K562 treated with DMSO at 1 percent for 48 hours (cell line): ENCODE results near the gene B3GAT3. TPM values are rescaled to one million over a fixed set of nuclear protein-coding genes. Genes with fewer than 3 reads are reported as not detected.

Experiments used
- total RNA-seq: library from RNA; unstranded; fragments of 300-600 nt; gene quantifications from 2 replicates; pipeline ENCODE4 v1.2.3, GENCODE V29; 2022; ENCODE audit warnings: low replicate concordance; ENCODE audit errors: extremely low read depth

Gene B3GAT3
- not detected in 2 replicates for total RNA-seq

GRCh38 chr11:62621567-62622470 lies at the start of gene B3GAT3:
Gene B3GAT3 (minus strand): TSS chr11:62621986. CDS start chr11:62621947, 39 bp downstream.

DNA sequence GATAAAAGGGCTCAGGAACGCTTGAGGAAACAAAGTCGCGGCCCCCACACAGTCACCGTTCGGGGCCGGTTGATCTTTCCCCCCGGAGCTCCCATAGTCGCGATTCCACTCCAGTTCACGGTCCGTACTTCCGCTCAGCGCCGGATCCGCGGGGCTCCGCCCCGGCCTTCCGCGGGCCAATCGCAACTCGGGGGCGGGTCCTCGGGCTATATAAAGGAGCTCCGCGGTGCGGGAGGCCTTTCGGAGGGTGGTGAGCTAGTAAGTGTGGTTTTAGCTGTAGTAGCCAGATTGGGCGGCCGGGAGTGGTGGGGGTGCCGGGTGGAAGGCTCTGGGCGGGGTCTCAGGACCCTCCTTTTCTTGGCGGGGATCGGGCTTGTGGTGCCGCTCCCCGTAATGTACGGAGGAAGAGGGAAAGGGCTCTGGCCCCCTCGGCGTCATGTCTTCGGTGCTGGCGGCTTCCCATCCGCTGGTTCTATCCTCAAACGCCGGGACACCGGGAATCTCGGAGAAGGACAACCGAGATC lies 43.4 kb upstream of the B3GAT3 start, which contains the start of the genes C11orf98 and CSKMT:
Gene C11orf98, minus strand, starts transcription at position 136 of the 524 bp plus-strand sequence. Its CDS starts 41 bp downstream, at position 95.
Gene CSKMT, plus strand, starts transcription at position 238 of the 524 bp plus-strand sequence. CDS start 568 bp downstream, outside the sequence.

GRCh38 chr11:62645946-62646824 lies 24.4 kb upstream of the B3GAT3 start, which contains the start of gene GANAB:
Gene GANAB (minus strand): TSS chr11:62646613. CDS start chr11:62646599, 14 bp downstream.

DNA sequence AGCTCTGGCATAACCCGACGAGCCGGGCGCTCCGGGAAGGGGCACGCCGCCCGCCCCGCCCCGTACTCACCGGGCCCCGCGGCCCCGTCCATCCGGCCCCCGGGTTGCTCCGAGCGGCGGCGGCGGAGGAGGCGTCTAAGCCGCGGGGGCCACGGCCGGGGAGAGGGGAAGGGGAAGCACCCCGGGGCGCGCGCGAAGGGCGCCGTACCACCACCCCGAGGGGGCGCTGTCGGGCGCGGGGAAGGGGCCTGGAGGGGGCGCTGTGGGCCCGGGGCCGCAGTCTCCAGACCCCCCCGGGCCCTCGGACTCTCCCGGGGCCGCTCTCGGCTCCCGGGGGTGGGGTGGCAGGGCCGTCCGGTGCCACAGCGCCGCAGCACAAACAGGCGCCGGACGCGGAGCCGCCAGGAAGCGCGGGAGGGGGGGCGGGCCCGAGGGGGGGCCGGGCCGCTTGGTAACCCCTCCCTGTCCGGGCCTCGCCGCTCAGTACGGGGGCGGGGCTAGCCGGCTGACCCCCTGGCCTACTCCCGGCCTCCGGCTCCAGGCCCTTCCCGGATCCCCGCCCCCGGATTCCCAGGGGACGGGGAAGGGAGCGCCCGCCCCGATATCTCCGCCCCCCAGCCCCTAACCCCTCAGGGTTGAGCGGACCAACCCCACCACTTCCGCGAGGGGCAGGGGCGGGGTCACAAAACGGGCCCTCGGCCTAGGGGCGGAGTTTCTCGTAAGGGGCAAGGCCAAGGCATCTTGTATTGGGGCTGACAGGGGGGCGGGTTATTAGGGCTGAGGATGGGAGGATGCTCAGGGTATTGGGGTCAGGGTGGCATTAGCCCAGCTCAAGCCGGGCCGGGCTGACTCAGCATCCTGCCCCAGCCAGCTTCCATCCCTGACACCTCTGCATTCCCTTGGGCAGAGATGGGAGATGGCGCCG lies 9.2 kb downstream of the B3GAT3 start, which contains the start of the genes EML3 and ROM1:
Gene EML3, minus strand, starts transcription at position 410 of the 925 bp plus-strand sequence. Its CDS starts 318 bp downstream, at position 92.
Gene ROM1, plus strand, starts transcription at position 892 of the 925 bp plus-strand sequence. Its CDS starts 25 bp downstream, at position 917.

DNA sequence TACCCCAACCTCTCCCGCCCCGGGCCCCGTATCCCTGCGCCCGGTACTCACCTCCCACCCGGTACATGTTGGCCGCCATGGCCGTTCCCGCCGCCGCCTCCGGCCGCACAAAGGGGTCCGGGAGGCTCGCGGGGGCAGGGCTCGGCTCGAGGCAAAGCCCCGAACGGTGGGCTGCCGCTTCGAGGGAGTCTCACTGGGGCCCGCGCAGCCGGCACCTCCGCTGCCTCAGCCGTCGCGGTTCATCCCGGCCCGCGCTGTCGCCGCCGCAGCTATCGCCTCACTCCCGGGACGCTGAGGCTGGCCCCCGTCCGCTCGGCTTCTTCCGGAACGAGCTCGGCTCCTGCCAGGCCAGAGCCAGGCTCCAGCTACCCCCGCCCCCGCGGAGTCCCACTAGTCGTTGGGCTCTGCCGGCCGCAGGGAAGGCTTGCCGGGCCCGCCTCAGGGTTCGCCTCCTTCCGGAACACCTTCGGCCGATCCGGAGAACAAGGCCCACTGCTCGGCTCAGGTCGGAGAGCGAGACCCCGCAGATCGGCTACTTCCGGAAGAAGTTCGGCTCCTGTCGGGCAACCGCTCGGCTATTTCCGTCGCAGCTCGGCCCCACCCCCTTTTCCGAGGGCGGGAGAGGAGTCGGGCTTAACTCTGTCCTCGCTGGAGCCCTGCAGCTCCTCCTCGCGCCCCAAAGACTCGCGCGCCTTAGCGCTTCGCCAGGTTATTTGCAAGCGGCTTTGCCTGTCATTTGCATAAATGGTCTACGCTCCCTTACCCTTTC lies 20.2 kb downstream of the B3GAT3 start, which contains the start of gene MTA2:
Gene MTA2, minus strand, starts transcription at position 494 of the 769 bp plus-strand sequence. Its CDS starts 415 bp downstream, at position 79.

DNA sequence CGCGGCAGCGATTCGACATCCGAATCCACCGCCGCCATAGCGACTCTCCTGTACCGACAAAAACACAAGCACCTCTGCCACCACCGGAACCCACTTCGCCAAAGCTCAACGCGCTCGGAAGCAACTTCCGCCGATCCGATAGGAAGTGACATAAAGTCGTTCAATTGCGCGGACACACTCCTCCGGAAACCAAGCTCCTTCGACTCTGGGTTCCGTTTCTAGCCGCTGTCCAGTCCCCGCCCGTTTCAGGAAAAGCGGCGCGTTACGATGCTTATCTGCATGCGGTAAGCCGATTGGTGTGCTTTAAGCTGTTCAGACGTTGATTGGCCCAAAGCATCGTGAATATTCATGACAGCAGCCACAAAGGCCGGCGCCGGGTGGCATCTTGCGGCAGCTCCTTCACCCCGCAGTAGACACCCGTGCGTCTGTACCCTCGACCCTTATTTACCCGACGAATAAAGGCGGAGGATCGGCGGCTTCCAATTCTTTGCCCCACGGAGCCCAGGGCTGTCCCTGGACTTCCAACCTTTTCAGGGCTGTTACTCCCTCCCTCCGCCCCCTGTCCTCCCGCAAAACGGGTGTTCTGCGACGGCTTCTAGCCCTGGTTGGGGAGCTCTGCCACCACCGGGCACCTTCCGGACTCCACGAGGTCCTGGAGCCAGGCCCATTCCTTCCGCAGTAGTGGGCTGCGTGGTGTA lies 30.2 kb downstream of the B3GAT3 start, which contains the start of gene TUT1:
Gene TUT1, minus strand, starts transcription at position 76 of the 698 bp plus-strand sequence. Its CDS starts 38 bp downstream, at position 38.

DNA sequence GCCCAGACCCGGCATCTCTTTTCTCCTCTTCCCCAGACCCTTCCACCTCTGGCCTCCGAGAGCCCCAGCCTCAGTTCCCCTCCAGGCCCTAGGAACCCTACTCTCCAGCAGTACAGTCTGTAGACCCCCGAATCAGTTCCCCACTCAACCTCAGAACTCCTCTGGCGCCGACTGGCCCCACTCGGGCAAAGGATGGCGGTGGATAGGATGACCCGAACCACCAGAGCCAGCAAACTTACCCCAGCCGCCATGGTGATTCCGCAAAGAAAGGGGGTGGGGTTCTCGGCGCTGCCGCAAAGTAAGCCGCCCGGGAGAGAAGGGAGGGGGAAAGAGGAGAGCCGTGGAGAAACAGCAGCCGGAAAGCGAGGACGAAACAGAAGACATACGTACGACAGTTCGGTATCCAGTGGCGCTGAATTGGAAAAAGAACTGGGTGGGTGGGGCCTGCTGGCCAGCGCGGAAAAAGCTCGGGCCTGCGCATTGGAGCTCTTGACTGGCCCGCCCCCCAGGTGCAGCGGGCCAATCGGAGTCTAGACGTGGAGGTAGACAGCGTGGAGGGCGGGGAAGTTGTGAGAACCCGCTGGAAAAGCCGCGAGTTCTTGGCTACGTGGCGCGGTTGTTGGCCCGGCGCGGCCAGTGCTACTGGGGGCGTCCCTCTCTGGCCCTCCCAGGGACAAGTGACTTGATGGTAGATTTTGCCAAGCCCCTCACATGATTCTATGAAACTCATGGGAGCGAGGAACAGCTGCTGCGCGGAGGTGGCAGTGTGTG lies 48.0 kb downstream of the B3GAT3 start, which contains the start of gene EEF1G:
Gene EEF1G, minus strand, starts transcription at position 300 of the 771 bp plus-strand sequence. Its CDS starts 49 bp downstream, at position 251.

Other genes with a start within 250 kb of the B3GAT3 start
- not detected in 2 replicates for gene SCGB1A1, start 203.0 kb downstream of the B3GAT3 start, total RNA-seq
- not detected in 2 replicates for gene AHNAK, start 75.2 kb downstream of the B3GAT3 start, total RNA-seq
- gene EEF1G, start 48.1 kb downstream of the B3GAT3 start, total RNA-seq, result 2,176 and 4,535 TPM in 2 replicates
- gene TUT1, start 30.5 kb downstream of the B3GAT3 start, total RNA-seq, result not detected in 2 replicates
- gene MTA2, start 20.1 kb downstream of the B3GAT3 start, total RNA-seq, result not detected in 2 replicates
- not detected in 2 replicates for gene EML3, start 9.2 kb downstream of the B3GAT3 start, total RNA-seq
- not detected in 2 replicates for gene ROM1, start 8.7 kb downstream of the B3GAT3 start, total RNA-seq
- 252 TPM in 1 of 2 replicates, not detected in the other for gene GANAB, start 24.6 kb upstream of the B3GAT3 start, total RNA-seq
- not detected in 2 replicates for gene INTS5, start 31.3 kb upstream of the B3GAT3 start, total RNA-seq
- not detected in 2 replicates for gene C11orf98, start 43.2 kb upstream of the B3GAT3 start, total RNA-seq
- gene CSKMT, start 43.3 kb upstream of the B3GAT3 start, total RNA-seq, result not detected in 2 replicates
- not detected in 2 replicates for gene UQCC3, start 49.7 kb upstream of the B3GAT3 start, total RNA-seq
- gene LBHD1, start 50.3 kb upstream of the B3GAT3 start, total RNA-seq, result not detected in 2 replicates
- gene UBXN1, start 57.1 kb upstream of the B3GAT3 start, total RNA-seq, result 582 TPM in 1 of 2 replicates, not detected in the other
- gene LRRN4CL, start 67.5 kb upstream of the B3GAT3 start, total RNA-seq, result not detected in 2 replicates
- not detected in 2 replicates for gene BSCL2, start 85.4 kb upstream of the B3GAT3 start, total RNA-seq
- not detected in 2 replicates for gene GNG3, start 85.7 kb upstream of the B3GAT3 start, total RNA-seq
- gene HNRNPUL2, start 105.5 kb upstream of the B3GAT3 start, total RNA-seq, result not detected in 2 replicates
- not detected in 2 replicates for gene TTC9C, start 106.5 kb upstream of the B3GAT3 start, total RNA-seq
- gene ZBTB3, start 132.2 kb upstream of the B3GAT3 start, total RNA-seq, result not detected in 2 replicates
- not detected in 2 replicates for gene POLR2G, start 139.6 kb upstream of the B3GAT3 start, total RNA-seq
- not detected in 2 replicates for gene TAF6L, start 149.4 kb upstream of the B3GAT3 start, total RNA-seq
- gene TMEM179B, start 165.4 kb upstream of the B3GAT3 start, total RNA-seq, result not detected in 2 replicates
- not detected in 2 replicates for gene TMEM223, start 170.0 kb upstream of the B3GAT3 start, total RNA-seq
- not detected in 2 replicates for gene NXF1, start 183.5 kb upstream of the B3GAT3 start, total RNA-seq
- 493 TPM in 1 of 2 replicates, not detected in the other for gene STX5, start 210.1 kb upstream of the B3GAT3 start, total RNA-seq
- not detected in 2 replicates for gene TEX54, start 210.9 kb upstream of the B3GAT3 start, total RNA-seq
- gene WDR74, start 217.6 kb upstream of the B3GAT3 start, total RNA-seq, result not detected in 2 replicates